AG09319 (cell line): ENCODE measurements around the gene GBGT1.

Experiments
- DNase-seq: peaks from one replicate; pipeline ENCODE4 v3.0.0-alpha.2; 2010; ENCODE audit warnings: low read depth; ENCODE audit errors: extremely low read depth
- TF ChIP-seq, protein P1 (sequence below): IDR thresholded peaks from 2 replicates; pipeline ENCODE4 v1.5.1; 2011; ENCODE audit warnings: low read depth, mild to moderate bottlenecking, inconsistent platforms, low read length, moderate library complexity

The GBGT1 gene

DNA sequence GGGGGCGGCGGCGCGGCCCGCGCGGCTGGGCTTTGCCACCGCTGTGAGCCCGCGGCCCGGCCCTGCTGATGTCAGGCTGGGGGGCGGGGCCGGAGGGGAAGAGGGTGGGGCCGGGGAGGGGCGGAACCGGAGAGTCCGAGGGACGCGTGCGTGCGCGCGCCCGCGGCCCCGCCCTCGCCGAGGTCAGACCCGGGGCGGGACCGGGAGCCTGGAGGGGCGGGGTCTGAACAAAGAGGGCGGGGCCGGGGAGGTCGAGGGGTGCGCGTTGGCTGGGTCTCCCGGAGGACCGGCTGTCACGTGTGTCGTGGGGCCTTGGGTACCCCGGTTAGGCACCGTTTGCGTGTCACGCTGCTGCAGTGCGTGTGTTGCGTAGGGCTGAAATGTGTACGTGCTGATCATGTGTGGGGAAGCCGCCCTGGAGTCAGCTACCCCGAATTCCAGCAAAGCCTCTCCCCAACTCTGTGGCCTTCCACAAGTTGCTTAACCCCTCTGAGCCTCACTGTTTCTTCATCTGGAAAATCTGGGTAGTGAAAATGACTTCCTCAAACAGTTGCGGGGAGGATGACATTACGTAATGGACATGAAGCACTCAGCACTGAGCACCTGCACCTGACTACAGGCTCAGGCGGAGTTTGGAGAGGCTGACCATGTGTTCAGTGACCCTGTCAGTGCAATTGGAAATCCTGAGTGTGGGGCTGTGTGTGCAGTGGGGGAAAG is 42.4 kb downstream of the GBGT1 start, which contains the start of gene RALGDS:
TSS of gene RALGDS (minus strand) at position 43 of the 717 bp plus-strand sequence. CDS start 86 bp downstream, outside the sequence.
- peak; percentile 57 for DNase-seq
- TF ChIP-seq, protein P1, sequence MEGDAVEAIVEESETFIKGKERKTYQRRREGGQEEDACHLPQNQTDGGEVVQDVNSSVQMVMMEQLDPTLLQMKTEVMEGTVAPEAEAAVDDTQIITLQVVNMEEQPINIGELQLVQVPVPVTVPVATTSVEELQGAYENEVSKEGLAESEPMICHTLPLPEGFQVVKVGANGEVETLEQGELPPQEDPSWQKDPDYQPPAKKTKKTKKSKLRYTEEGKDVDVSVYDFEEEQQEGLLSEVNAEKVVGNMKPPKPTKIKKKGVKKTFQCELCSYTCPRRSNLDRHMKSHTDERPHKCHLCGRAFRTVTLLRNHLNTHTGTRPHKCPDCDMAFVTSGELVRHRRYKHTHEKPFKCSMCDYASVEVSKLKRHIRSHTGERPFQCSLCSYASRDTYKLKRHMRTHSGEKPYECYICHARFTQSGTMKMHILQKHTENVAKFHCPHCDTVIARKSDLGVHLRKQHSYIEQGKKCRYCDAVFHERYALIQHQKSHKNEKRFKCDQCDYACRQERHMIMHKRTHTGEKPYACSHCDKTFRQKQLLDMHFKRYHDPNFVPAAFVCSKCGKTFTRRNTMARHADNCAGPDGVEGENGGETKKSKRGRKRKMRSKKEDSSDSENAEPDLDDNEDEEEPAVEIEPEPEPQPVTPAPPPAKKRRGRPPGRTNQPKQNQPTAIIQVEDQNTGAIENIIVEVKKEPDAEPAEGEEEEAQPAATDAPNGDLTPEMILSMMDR: no peak

DNA sequence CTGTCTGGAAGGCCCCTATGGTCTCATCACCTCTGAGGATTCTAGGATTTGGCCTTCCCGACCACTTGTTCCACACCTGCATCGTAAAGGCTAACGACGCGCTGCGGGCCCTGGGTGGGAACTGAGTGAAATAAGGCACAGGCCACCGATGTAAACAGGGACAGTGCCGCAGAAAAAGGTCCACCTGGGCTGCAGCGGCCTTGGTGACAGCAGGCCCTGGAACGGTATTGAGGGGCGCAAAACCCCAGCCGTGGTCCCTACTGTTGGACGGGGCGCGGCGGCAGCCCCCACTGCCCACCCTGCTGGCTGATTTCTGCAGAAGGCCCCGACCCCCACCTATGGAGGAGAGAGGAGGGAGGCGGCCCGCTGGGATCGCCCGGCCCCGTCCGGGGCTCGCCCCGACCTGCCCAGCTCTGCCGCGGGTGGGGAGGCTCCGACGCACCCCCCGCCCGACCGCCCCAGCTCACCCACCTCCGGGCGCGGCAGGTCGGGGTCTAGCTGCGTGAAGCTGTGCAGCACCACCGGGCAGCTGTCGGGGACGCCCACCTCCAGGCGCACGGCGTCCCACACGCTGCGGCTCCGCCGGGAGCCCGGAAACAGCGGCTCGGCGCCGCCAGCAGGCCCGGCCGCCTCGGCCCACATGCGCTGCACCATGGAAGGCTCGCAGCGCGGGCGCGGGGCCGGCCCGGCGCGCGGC is 43.1 kb downstream of the GBGT1 start:
- no peak for DNase-seq
- TF ChIP-seq, protein P1: no peak

DNA sequence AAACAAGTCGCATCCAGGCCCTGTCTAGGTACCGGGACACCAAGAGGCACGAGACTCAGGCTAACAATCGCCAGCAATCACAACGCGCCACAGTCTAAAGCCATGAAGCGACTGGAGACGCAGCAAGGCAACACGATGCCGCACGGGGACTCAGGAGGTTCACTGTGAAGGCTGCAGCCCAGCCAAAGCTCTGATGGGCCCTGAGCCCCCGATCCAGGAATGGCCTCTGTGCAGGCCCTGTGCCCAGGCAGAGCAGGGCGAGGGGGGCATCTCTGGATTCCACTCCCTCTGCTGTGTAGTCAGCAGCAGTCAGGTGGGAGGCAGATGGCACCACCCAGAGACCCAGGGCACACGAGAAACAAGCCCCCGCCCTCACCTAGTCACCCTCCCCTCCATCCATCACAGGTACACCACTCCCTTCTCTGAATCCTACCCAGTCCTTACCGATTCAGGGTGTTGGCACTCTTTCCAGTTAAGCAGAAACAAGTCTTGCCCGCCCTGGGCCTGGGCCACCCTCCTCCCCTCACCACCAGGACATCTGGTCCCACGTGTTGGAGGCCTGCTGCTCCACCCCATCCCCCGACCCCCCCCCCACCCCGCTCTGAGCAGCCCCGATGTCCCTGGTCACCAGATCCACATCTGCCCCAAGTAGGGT is 43.7 kb downstream of the GBGT1 start:
- DNase-seq: no peak
- TF ChIP-seq, protein P1: no peak

DNA sequence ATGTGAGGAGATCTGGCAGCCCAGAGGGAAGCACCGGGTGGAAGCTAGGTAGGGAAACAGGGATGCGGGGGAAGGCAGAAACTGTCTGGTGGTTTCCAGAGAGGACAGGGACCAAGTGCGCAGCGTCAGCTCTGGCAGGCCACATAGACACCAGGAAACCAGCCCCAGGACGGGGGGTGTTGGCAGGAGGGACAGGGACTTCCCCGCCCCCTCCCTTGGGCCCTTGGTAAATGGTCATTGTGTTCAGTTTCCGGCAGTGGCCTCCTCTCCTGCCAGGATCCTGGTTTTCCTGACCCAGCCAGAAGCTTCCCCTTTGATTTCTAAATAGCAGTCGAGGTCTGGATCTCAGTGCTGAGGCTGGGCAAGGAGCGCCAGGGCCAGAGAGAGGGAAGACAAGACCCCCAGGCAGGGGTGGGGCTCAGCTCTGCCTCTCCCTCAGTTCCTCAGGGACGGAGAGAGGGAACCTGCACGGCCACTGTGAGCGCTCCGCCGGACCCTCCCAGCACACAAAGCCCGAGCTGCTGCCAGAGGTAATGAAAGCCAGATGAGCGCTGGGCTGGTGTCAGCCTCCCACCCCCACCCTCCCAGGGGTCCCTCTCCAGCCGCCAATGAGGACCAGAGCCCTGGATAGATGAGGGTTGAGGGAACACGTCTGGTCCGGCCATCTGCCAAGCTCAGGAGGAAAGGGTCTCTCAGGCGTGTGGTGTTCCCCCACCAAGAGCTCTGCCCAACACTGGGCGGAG is 44.4 kb downstream of the GBGT1 start:
- TF ChIP-seq, protein P1: no peak
- no peak for DNase-seq

DNA sequence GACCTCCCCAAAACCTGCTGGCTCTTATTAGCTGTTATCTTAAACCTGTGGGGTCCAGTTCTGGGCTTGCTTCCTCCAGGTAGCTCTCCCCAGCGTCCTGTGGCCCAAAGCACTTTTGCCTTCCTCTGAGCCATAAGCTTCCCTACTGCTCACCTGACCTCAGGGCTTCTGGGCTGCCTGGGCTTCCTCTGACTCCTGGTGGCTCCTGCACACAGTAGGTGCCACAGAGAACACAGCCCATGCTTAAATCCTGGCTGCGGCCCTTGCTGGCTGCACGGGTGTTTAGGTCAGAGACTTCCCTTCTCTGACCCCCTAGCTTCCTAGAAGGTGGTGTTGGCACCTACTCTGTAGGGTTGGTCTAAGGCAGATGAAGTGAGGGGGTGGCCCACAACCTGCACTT is 45.1 kb downstream of the GBGT1 start:
- DNase-seq: no peak

DNA sequence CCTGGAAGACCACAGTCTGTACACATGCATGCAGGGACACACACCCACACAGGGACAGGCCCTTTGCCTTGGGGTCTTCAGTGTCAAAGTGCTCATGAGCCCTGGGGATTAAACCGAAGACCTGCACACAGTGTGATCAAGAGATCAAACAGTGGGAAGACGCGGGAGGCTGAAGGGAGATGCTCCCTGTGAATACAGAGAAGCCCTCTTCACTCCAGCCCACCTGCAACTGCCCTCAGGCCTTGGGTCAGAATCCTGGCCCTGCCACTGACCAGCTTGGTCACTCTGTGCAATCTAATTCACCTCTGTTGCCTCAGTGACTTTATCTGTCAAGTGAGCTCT is 45.6 kb downstream of the GBGT1 start:
- TF ChIP-seq, protein P1: no peak
- no peak for DNase-seq

More for the DNA sequence above, 45.1 kb downstream of the GBGT1 start:
- TF ChIP-seq, protein P1: no peak
